GM12891 (cell line): Measurements from ENCODE around the gene ACAA2.

Experiments
- DNase-seq: peaks from one replicate; pipeline ENCODE4 v3.0.0; 2011; ENCODE audit warnings: low spot score; ENCODE audit not compliant: insufficient read length
- FAIRE-seq: peaks from 2 replicates; lab custom pipeline; 2011; peaks lifted over from hg19 to GRCh38; lab: Jason Lieb, UNC
- PAX5 ChIP-seq: IDR thresholded peaks from 2 replicates; pipeline ENCODE4 v1.6.1; 2011; ENCODE audit warnings: low read length, moderate library complexity, mild to moderate bottlenecking; ENCODE audit not compliant: insufficient read depth, severe bottlenecking
- POLR2A ChIP-seq: IDR thresholded peaks from 2 replicates; pipeline ENCODE4 v1.6.1; 2011; ENCODE audit warnings: low read depth, low read length, control low read depth
- POLR2AphosphoS5 ChIP-seq: IDR thresholded peaks from 2 replicates; pipeline ENCODE4 v1.6.1; 2011; ENCODE audit warnings: low read depth, low read length, control low read depth
- POU2F2 ChIP-seq: IDR thresholded peaks from 2 replicates; pipeline ENCODE4 v1.6.1; 2011; ENCODE audit warnings: low read depth, mild to moderate bottlenecking, control low read depth, low read length, moderate library complexity
- SPI1 ChIP-seq: IDR thresholded peaks from 2 replicates; pipeline ENCODE4 v1.6.1; 2011; ENCODE audit warnings: low read depth, low read length, control low read depth
- TAF1 ChIP-seq: IDR thresholded peaks from 2 replicates; pipeline ENCODE4 v1.6.1; 2011; ENCODE audit warnings: low read depth, low read length, control low read depth

Gene ACAA2

GRCh38 chr18:49855711-49856415 is 42.5 kb upstream of the ACAA2 start:
- FAIRE-seq (no peak), DNase-seq (no peak)
- TF ChIP-seq SPI1 (no peak), POU2F2 (no peak), TAF1 (no peak), POLR2A (no peak), PAX5 (no peak), POLR2AphosphoS5 (no peak)

DNA sequence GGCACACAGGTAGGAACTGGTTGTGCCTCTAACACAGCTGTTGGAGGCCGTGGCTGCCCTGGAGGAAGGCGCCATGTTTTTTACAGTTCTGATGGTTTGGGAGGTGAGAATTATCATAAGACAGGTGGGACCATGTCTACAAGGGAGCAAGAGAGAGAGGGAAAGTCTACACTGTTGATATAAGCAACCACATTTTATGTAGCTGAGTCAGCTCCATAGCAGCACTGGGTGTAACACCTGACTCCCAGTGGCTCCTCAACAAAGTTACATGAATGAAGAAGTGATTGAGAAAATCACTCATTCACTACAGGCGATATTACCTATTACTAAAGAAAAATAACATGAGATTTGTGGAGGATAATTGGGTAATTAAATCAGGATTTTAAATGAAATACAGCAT is 41.3 kb upstream of the ACAA2 start:
- DNase-seq (no peak), FAIRE-seq (no peak)
- TF ChIP-seq SPI1 (no peak), POU2F2 (no peak)

- TF ChIP-seq POLR2AphosphoS5 (no peak), POU2F2 (no peak), SPI1 (no peak), TAF1 (no peak), PAX5 (no peak), POLR2A (no peak)
- no peak for FAIRE-seq
- DNase-seq, result no peak
These were observed 40.1 kb upstream of the ACAA2 start for GRCh38 chr18:49853436-49853835.

DNA sequence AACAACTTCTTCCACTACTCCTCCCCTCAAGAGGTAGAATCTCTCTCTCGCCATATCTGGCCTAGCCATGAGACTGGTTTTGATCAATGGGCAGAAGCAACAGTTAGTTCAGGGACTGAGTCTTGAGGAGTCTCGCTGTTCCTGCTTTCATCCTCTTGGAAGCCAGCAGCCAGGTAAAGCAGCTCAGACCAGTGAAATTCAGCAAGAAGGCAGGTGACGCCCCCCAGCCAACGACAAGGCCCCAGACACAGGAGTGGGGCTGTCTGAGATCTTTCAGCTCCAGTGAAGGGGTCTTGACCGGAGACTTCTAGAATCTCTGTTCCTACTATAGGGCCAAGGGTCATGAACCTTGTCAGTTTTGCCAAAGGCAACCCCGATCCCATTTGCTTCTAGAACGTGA is 39.7 kb upstream of the ACAA2 start:
- FAIRE-seq (no peak), DNase-seq (no peak)
- TF ChIP-seq POU2F2 (no peak), PAX5 (no peak), TAF1 (no peak), POLR2A (no peak)

- FAIRE-seq (no peak), DNase-seq (no peak)
- no peak for TF ChIP-seq PAX5
- no peak for TF ChIP-seq TAF1
- TF ChIP-seq POU2F2, result no peak
- TF ChIP-seq POLR2A, result no peak
- TF ChIP-seq POLR2AphosphoS5, result no peak
- TF ChIP-seq SPI1, result no peak
These were observed 38.3 kb upstream of the ACAA2 start for GRCh38 chr18:49851624-49852023.

- FAIRE-seq (no peak), DNase-seq (no peak)
- TF ChIP-seq POU2F2, result no peak
- no peak for TF ChIP-seq PAX5
- TF ChIP-seq POLR2AphosphoS5, result no peak
- no peak for TF ChIP-seq SPI1
- TF ChIP-seq TAF1, result no peak
- no peak for TF ChIP-seq POLR2A
These were observed 37.3 kb upstream of the ACAA2 start for GRCh38 chr18:49850636-49851035.

- no peak for FAIRE-seq
- no peak for DNase-seq
These were observed 36.2 kb upstream of the ACAA2 start for GRCh38 chr18:49849331-49850217.

GRCh38 chr18:49848115-49848514 is 34.8 kb upstream of the ACAA2 start:
- DNase-seq (no peak), FAIRE-seq (no peak)
- TF ChIP-seq POU2F2, result no peak
- TF ChIP-seq POLR2AphosphoS5, result no peak
- no peak for TF ChIP-seq TAF1
- no peak for TF ChIP-seq SPI1
- no peak for TF ChIP-seq PAX5
- no peak for TF ChIP-seq POLR2A

More at GRCh38 chr18:49849331-49850217, 36.2 kb upstream of the ACAA2 start:
- TF ChIP-seq SPI1 (no peak), TAF1 (no peak), POLR2A (no peak), PAX5 (no peak), POLR2AphosphoS5 (no peak), POU2F2 (no peak)

DNA sequence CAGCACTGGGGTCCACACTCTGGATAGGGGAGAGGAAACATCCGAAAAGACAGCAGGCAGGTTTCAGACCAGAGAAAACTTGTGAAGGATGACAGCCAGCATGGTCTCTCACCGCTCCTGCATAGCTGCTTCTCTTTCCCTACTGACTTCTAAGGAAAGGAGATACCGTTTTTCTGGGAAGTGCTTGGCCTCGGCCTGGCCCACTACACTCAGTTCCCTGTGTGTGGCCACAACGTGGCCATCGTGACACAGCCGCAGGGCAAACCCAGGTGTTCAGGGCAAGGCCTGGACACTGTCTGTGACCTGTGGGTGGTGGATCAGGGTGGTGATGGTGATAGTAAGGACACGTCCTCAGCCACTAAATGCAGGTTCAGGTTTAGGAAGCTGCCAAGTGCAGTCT is 34.2 kb upstream of the ACAA2 start:
- no peak for FAIRE-seq
- no peak for DNase-seq
- TF ChIP-seq POLR2A (no peak), TAF1 (no peak), POU2F2 (no peak), POLR2AphosphoS5 (no peak), SPI1 (no peak)

GRCh38 chr18:49846718-49847470 is 33.6 kb upstream of the ACAA2 start:
- no peak for FAIRE-seq
- no peak for DNase-seq
- TF ChIP-seq POLR2A (no peak), TAF1 (no peak)

DNA sequence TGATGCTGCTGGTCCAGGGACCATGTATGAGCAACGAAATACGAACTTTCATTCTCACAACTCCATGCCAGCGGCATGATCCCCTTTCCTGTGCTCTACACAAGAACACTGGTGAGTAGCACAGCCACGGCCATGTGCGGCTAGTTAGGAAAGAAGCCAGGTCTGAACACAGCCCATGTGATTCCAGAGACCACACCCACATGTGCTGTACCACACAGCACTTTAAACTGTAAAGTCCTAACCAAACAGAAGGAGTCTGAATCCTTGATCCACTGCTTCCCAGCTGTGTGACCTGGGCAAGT is 33.0 kb upstream of the ACAA2 start:
- FAIRE-seq (no peak), DNase-seq (no peak)
- no peak for TF ChIP-seq POLR2AphosphoS5
- no peak for TF ChIP-seq SPI1
- no peak for TF ChIP-seq PAX5
- TF ChIP-seq POLR2A, result no peak
- TF ChIP-seq POU2F2, result no peak
- no peak for TF ChIP-seq TAF1
